ENCODE results near the gene AGTPBP1. TPM values are rescaled to one million over a fixed set of nuclear protein-coding genes. Genes with fewer than 3 reads are reported as not detected.

AGTPBP1 gene
- total and polyA plus RNA-seq, 7 donors: 3.9 to 25.9 (median 19.6) TPM

GRCh38 chr9:85536514-85536913 is 205.2 kb downstream of the AGTPBP1 start:
- Histone ChIP-seq H3K27me3 (ENCODE audit: insufficient read depth in 3 of 3, low read length in 2 of 3) (no peaks in the 10 kb centered on the region), H3K4me3 (no peak overlapping the region), H3K9me3 (no peaks in the 10 kb centered on the region), H3K4me1 (no peaks in the 10 kb centered on the region), H3K27ac (no peak overlapping the region), H3K36me3 (ENCODE audit: insufficient read depth in 1 of 2, low read depth in 1 of 2) (no peaks in the 10 kb centered on the region)
- intact Hi-C loops (cut with DNase I): no loop called here
- ATAC-seq (no peak), DNase-seq (no peak)
- TF ChIP-seq, protein P1, sequence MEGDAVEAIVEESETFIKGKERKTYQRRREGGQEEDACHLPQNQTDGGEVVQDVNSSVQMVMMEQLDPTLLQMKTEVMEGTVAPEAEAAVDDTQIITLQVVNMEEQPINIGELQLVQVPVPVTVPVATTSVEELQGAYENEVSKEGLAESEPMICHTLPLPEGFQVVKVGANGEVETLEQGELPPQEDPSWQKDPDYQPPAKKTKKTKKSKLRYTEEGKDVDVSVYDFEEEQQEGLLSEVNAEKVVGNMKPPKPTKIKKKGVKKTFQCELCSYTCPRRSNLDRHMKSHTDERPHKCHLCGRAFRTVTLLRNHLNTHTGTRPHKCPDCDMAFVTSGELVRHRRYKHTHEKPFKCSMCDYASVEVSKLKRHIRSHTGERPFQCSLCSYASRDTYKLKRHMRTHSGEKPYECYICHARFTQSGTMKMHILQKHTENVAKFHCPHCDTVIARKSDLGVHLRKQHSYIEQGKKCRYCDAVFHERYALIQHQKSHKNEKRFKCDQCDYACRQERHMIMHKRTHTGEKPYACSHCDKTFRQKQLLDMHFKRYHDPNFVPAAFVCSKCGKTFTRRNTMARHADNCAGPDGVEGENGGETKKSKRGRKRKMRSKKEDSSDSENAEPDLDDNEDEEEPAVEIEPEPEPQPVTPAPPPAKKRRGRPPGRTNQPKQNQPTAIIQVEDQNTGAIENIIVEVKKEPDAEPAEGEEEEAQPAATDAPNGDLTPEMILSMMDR (IDR thresholded peaks at IDR 0.05): no peak
- 77 to 80% (median 79%) methylated on average over 6 of the region's 6 CpGs for WGBS, 3 donors

GRCh38 chr9:85536076-85536475 is 205.7 kb downstream of the AGTPBP1 start:
- no peak for DNase-seq

GRCh38 chr9:85534340-85534739 is 207.4 kb downstream of the AGTPBP1 start:
- WGBS, 3 donors: 81 to 91% (median 85%) methylated on average over 8 of the region's 8 CpGs
- Histone ChIP-seq H3K4me1 (no peaks in the 10 kb centered on the region), H3K4me3 (no peak overlapping the region), H3K36me3 (ENCODE audit: insufficient read depth in 1 of 2, low read depth in 1 of 2) (no peaks in the 10 kb centered on the region), H3K9me3 (no peaks in the 10 kb centered on the region), H3K27ac (no peak overlapping the region), H3K27me3 (ENCODE audit: insufficient read depth in 3 of 3, low read length in 2 of 3) (no peaks in the 10 kb centered on the region)
- no peak for ATAC-seq
- DNase-seq: no peak
- intact Hi-C loops (cut with DNase I): no loop called here
- TF ChIP-seq, protein P1 (IDR thresholded peaks at IDR 0.05): no peak

More at GRCh38 chr9:85536076-85536475, 205.7 kb downstream of the AGTPBP1 start:
- Histone ChIP-seq H3K4me1 (no peaks in the 10 kb centered on the region), H3K27me3 (ENCODE audit: insufficient read depth in 3 of 3, low read length in 2 of 3) (no peaks in the 10 kb centered on the region), H3K9me3 (no peaks in the 10 kb centered on the region), H3K36me3 (ENCODE audit: insufficient read depth in 1 of 2, low read depth in 1 of 2) (no peaks in the 10 kb centered on the region), H3K4me3 (no peak overlapping the region), H3K27ac (no peak overlapping the region)
- 26 to 48% (median 27%) methylated on average over 2 of the region's 2 CpGs for WGBS, 3 donors
- intact Hi-C loops (cut with DNase I): no loop called here
- ATAC-seq: peak in 3 of 4 donors; percentile 38 to 64 (median 44)
- TF ChIP-seq, protein P1 (IDR thresholded peaks at IDR 0.05): no peak

GRCh38 chr9:85533538-85533937 is 208.2 kb downstream of the AGTPBP1 start:
- no peak for ATAC-seq
- WGBS, 3 donors: 94 to 99% (median 97%) methylated on average over 4 of the region's 4 CpGs
- Histone ChIP-seq H3K27me3 (ENCODE audit: insufficient read depth in 3 of 3, low read length in 2 of 3) (no peaks in the 10 kb centered on the region), H3K36me3 (ENCODE audit: insufficient read depth in 1 of 2, low read depth in 1 of 2) (no peaks in the 10 kb centered on the region), H3K27ac (no peak overlapping the region), H3K4me3 (no peak overlapping the region), H3K4me1 (no peaks in the 10 kb centered on the region), H3K9me3 (no peaks in the 10 kb centered on the region)
- TF ChIP-seq, protein P1 (IDR thresholded peaks at IDR 0.05): no peak
- intact Hi-C loops (cut with DNase I): no loop called here
- no peak for DNase-seq

- no peaks in the 10 kb centered on the region for H3K36me3 ChIP-seq (ENCODE audit: insufficient read depth in 1 of 2, low read depth in 1 of 2)
- 51 to 62% (median 55%) methylated on average over 5 of the region's 5 CpGs for WGBS, 3 donors
- TF ChIP-seq, protein P1 (IDR thresholded peaks at IDR 0.05): no peak
- H3K9me3 ChIP-seq: no peaks in the 10 kb centered on the region
- no peak overlapping the region for H3K4me3 ChIP-seq
- no peaks in the 10 kb centered on the region for H3K27me3 ChIP-seq (ENCODE audit: insufficient read depth in 3 of 3, low read length in 2 of 3)
- no peak overlapping the region for H3K27ac ChIP-seq
- ATAC-seq: no peak
- DNase-seq: no peak
- intact Hi-C loops (cut with DNase I): no loop called here
- no peaks in the 10 kb centered on the region for H3K4me1 ChIP-seq
Observed at GRCh38 chr9:85530721-85531120, 211.0 kb downstream of the AGTPBP1 start.
